Fibroblast of gingiva (primary cell): ENCODE measurements around the gene TEAD1.
A peak's percentile ranks its signal among the peaks of the same experiment; 100 is the strongest.

Experiments
- DNase-seq: peaks from one replicate; pipeline ENCODE4 v3.0.0-alpha.2; 2011; ENCODE audit warnings: low read depth

Gene TEAD1

GRCh38 chr11:12666915-12667314 is 7.3 kb upstream of the TEAD1 start:
- DNase-seq: no peak

DNA sequence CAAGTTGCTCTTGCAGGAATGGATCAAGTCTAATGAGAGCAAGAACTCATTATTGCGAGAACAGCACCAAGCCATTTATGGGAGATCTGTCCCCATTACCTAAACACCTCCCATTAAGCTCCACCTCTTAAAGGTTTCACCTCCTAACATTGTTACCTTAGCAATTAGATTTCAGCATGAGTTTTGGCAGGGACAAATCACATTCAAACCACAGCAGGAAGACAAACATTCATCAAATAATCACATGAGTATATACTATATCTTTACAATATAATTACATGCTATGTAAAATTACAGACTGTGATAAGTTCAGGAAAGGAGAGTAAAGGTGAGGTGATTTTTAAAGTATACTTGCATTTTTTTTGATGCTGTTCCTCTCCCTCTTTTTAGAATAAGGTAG is 6.6 kb upstream of the TEAD1 start:
- DNase-seq: no peak

DNA sequence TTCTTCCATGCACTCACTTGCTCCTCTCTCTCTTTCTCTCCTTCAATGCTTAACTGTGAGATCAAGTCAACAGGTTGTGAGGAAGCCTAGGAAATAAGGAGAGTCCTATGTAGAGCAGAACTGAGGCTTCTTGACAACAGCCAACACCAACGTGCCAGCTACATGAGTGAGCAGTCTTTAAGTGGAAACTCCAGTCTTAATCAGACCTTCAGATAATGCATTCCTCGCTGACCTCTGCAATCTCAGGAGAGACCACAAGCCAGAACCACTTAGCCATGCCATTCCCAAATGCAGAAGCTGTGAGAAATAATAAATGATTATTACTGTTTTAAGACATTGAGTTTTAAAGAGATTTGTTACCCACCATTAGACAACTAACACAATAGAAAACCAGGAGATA is 6.1 kb upstream of the TEAD1 start:
- no peak for DNase-seq

DNA sequence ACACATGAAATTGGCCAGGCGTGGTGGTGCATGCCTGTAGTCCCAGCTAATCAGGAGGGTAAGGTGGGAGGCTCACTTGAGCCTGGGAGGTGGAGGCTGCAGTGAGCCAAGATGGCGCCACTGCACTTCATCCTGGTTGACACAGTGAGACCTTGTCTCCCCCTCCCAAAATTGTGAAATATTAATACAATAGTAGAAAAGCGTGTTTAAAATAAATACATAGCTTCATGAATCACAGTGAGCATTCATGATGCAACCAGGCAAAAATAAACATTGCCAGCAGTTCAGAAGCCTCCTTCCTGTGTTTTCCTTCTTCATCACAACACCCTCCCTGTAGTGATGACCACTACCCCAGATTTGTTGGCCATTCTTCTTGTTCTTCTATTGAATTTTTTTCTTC is 4.3 kb upstream of the TEAD1 start:
- DNase-seq: peak; percentile 65

DNA sequence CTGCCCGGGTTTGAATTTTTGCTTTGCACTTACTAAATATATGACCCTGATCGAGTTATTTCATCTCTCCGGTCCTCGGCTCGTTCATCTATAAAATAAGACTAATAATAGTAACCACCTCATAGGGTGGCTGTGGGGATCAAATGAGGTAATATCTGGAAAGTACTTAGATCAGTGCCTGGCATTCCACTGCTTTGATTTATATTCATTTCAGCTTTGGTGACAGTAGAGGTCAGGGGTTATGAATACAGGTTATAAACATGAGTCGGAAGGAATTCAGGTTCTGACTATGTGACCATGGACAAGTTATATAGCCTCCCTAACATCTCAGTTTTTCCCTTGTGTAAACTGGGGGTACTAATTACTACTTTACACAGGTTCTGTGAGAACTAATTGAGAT is 2.9 kb upstream of the TEAD1 start:
- DNase-seq: no peak

GRCh38 chr11:12673601-12673923 is 659 bp upstream of the TEAD1 start:
- no peak for DNase-seq

DNA sequence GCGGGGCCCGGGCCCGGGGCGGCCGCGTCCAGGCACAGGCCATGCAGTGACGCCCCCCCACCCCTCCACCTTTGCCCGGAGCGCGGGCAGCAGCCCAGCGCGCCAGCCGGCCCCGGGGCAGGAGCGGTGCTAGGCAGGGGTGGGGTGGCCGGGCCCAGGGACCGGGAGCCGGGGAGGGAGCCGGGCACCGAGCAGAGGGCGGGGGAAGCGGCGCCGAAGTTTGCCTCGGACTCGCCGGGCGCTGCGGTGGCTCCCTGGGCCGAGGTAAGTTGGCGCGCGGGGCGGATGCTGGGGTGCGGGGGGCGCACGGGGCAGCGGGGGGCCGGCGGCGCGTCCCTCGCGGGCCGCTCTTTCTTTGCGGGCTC is 332 bp downstream of the TEAD1 start:
- no peak for DNase-seq

DNA sequence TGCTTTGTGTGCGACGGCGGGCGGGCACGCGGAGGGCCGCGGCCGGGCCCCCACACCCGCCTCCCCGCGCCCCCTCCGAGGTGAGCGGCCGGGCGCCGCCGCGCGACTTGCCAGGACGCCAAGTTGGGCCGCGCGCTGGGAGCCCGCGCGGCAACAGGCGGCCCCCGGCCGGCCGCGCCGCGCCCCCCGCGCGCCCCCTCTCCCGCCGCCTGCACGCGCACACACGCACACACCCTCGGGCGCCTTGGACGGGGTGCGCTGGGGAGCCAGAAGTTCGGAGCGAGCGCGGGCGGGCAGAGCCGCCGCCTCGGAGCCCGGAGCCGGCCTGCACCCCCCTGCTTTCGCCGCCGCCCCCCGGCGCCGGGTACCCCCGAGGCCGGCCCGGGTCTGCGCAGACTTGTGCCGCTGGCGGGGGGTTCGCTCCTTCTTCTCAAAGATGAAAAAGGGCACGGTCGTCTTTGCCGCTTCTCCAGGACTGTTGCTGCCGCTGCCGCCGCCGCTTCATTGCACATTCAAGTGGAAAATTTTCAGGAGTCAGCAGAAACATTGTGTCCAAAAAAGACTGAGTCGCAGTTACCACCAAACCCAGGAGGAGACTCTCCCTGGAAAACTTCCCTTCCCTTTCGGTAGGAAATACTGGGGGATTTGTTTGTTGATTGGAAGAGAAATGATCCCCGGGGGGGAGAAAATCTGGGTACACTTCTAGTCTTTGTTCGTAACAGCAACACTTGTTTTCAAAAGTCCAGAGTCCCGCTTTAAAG is 895 bp downstream of the TEAD1 start:
- DNase-seq: no peak

- peak; percentile 58 for DNase-seq
Measured at GRCh38 chr11:12675951-12676711, 1.9 kb downstream of the TEAD1 start.

DNA sequence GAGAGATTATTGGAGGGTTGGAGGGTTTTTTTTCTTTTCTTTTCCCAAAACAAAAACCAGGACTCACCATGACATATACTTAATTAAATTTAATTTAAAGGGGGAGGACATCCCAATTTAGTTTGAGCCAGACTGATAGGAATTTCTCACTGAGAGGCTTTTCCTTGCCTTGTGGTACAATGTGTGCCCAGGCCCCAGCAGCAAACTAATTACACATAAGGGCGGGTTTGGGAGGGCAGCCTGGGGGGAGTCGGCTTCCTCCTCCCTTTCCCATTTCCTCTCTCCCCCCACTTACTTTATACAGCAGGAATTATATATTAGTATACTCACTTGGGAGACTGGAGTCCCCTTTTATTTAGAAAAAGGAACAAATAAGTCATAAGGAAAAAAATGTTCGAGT is 2.9 kb downstream of the TEAD1 start:
- peak; percentile 38 for DNase-seq

DNA sequence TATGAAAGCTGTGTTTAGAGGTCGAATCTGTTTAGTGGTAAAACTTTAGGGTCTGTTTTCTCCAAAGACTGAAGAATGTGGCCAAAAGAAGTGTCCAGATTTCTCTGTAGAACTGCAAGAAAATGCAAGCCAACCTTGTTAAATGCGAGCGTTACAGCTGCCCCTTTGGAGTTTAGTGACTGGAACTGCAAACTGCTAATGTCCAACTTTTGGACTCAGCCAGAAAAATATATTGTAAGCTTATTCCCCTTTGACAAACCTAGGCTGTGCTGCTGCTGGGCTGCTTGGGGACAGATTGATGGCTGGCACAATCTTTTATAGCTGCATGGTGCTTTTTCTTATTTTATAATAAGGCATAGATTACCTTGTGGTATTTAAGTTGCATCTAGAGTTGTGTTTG is 3.9 kb downstream of the TEAD1 start:
- no peak for DNase-seq

GRCh38 chr11:12678991-12679390 is 4.8 kb downstream of the TEAD1 start:
- no peak for DNase-seq

DNA sequence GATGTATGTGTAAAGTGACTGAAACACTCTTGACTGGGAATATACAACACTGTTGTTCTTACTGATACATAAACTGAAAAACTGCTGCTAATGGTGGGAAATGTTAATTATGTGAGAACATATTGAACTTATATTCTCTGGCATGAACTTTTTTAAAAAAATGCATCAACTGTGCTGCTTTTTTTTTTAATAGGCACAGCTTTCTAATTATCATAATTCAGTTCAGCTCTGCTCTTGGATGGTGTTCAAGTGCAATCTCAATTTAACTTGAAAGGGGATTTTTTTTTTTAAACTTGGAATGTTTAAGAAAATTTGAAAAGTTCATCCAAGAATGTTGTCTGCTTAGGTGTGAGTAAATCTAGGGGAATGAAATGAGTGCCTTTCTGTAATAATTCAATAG is 5.2 kb downstream of the TEAD1 start:
- DNase-seq: peak; percentile 46

DNA sequence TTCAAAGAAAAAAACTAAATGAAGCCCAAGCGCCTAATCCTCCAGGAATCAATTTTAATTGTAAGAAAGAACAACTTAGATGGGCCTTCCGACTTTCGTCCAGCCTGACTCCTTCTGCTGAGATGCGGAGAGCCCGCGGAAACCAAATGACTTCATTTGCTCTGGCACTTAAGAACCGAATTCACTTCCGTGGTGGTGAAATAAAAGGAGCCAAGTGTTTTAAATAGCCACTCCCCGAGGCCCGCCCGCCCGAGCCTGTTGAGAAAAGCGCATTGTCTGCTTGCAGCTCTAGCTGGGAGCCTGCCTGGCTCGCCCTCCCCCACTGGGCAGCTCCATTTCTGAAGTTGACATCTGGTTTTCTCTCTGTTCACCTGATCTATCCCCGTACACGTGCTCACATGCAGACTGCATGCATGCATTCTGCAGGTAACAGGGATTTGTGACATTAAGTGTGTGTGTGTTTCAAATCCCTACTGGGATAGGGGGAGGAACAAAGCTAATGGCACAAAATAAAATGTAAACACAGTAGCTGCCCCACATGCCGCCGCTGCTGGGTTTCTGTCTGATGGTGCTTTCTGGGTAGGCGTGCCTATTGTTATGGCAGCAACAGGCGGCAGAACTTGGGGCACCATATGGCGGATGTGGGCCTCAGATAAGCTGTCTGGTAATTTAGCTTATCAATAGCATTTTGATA is 6.2 kb downstream of the TEAD1 start:
- DNase-seq: peak; percentile 88

DNA sequence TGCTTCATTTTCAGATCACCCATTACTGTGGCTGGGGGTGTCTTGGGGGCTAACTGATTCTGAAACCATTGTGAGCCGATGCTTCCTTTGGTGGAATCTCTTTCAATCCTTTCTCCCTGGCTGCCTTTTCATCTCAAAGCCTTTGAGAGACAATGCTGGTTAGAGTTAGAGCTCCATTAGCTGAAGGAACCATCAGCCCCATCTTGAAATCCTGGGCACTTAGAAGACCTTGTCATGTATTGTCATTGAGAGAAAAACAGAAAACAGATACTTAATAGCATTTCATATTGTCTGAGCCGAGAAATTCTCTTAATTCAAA is 6.7 kb downstream of the TEAD1 start:
- DNase-seq: no peak

GRCh38 chr11:12681466-12681865 is 7.2 kb downstream of the TEAD1 start:
- no peak for DNase-seq

- no peak for DNase-seq
Measured at GRCh38 chr11:12682288-12682687, 8.1 kb downstream of the TEAD1 start.

DNA sequence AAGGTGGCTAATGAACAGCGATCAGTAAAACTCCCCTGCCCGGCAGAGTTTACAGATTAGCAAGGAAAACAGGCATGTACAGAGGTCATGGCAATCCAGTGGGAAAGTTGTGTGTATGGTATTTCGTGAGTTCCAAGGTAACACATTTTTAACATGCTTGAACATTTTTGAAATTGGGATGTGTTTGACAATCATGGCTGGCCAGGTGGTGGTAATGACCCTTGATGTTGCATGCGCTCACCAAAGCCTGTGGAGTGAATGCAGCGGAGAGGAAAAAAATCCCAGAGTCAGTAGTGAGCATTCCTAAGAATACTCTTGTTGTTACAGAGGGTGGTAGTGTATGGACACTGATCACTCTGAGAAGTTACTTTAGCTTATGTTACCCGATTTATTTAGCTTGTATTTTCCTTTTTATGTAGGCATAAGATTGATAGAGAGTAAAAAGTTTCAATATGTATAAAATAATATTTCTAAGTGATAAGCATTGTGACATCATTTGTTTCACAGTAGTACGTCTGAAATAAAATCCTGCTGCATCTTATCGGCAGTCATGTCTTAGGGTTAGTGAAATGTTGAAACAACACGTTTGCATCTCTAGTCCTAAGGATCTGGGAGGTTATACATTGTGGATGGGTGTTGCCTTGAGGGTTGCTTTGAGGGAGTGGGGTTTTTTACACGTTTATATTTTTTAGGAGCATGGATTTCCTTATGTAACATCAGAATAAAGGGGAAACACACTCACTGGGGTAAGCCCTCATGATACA is 8.7 kb downstream of the TEAD1 start:
- no peak for DNase-seq

- DNase-seq: peak; percentile 49
Measured at GRCh38 chr11:12683874-12684273, 9.7 kb downstream of the TEAD1 start.

DNA sequence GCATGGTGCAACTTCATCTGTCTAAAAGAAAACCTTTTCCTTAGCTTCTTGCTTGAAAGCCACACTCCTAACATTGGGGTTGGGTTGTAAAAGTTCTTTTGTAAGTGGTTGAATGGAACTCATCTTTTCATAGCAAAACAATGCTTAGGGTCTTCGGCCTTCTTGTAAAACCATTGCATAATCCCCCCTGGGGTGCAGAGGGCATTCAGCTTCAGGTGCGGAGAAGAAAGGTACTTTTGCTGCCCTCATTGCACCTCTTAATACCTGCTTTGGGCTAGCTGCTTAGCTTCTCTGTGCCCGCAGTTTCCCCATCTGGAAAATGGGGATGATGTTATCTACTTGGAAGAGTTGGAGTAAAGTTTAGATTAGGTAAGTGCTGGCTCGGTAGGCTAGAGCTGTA is 10.1 kb downstream of the TEAD1 start:
- DNase-seq: no peak

GRCh38 chr11:12684816-12685215 is 10.6 kb downstream of the TEAD1 start:
- no peak for DNase-seq

- DNase-seq: no peak
Measured at GRCh38 chr11:12685229-12685628, 11.0 kb downstream of the TEAD1 start.
